ENCODE data around the gene CDC42BPB.

DNA sequence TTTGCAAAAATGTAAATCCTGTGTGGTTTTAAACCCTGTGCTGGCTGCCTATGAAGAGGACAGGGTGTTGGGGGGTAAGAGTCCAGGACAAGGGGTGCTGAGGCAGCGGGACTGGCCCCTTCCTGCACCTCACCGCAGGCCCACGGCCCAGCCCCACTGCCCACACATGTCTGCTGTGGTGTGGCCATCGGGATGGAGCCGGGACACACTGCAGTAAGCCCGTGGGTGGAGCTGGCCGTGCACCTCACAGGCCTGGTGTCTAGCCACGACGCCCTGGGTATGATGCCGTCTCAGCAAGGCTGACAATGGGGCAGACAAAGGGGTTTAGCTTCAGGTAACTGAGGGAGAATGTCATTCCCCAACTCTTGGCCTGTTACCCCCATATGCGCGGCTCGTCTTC, 115.3 kb downstream of the CDC42BPB start:
- TF ChIP-seq, protein P1, sequence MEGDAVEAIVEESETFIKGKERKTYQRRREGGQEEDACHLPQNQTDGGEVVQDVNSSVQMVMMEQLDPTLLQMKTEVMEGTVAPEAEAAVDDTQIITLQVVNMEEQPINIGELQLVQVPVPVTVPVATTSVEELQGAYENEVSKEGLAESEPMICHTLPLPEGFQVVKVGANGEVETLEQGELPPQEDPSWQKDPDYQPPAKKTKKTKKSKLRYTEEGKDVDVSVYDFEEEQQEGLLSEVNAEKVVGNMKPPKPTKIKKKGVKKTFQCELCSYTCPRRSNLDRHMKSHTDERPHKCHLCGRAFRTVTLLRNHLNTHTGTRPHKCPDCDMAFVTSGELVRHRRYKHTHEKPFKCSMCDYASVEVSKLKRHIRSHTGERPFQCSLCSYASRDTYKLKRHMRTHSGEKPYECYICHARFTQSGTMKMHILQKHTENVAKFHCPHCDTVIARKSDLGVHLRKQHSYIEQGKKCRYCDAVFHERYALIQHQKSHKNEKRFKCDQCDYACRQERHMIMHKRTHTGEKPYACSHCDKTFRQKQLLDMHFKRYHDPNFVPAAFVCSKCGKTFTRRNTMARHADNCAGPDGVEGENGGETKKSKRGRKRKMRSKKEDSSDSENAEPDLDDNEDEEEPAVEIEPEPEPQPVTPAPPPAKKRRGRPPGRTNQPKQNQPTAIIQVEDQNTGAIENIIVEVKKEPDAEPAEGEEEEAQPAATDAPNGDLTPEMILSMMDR (IDR thresholded peaks at IDR 0.05; ENCODE audit: insufficient read depth, low read length, poor library complexity, severe bottlenecking), result no peak
- TF ChIP-seq EZH2phosphoT487 (conservative IDR thresholded peaks at IDR 0.05; ENCODE audit: low read length), result no peak

Data from SU-DHL-6 (cell line).